ENCODE measurements around the gene NOXRED1.

The NOXRED1 gene

GRCh38 chr14:77409131-77409533 lies 14.2 kb downstream of the NOXRED1 start:
- DNase-seq (ENCODE audit: low read depth in 1 of 2, low spot score in 1 of 2): no peak

- no peak for DNase-seq (ENCODE audit: low read depth in 1 of 2, low spot score in 1 of 2)
Measured at GRCh38 chr14:77407158-77407557, 16.2 kb downstream of the NOXRED1 start.

GRCh38 chr14:77406718-77407117 lies 16.6 kb downstream of the NOXRED1 start:
- DNase-seq (ENCODE audit: low read depth in 1 of 2, low spot score in 1 of 2): no peak

- no peak for DNase-seq (ENCODE audit: low read depth in 1 of 2, low spot score in 1 of 2)
Measured at GRCh38 chr14:77406086-77406485, 17.2 kb downstream of the NOXRED1 start.

- no peak for DNase-seq (ENCODE audit: low read depth in 1 of 2, low spot score in 1 of 2)
Measured at GRCh38 chr14:77403768-77404167, 19.6 kb downstream of the NOXRED1 start.

- no peak for DNase-seq (ENCODE audit: low read depth in 1 of 2, low spot score in 1 of 2)
Measured at GRCh38 chr14:77400216-77400615, 23.1 kb downstream of the NOXRED1 start.

GRCh38 chr14:77390188-77390587 lies 33.1 kb downstream of the NOXRED1 start:
- no peak for DNase-seq (ENCODE audit: low read depth in 1 of 2, low spot score in 1 of 2)

GRCh38 chr14:77378701-77379100 lies 44.6 kb downstream of the NOXRED1 start:
- no peak for DNase-seq (ENCODE audit: low read depth in 1 of 2, low spot score in 1 of 2)

GRCh38 chr14:77377502-77377844 lies 45.9 kb downstream of the NOXRED1 start:
- no peak for DNase-seq (ENCODE audit: low read depth in 1 of 2, low spot score in 1 of 2)

- DNase-seq (ENCODE audit: low read depth in 1 of 2, low spot score in 1 of 2): peak; percentile 58 to 71
Measured at GRCh38 chr14:77376771-77377501, 46.4 kb downstream of the NOXRED1 start, which contains the start of the genes SAMD15 and TMED8. SAMD15 (plus strand) TSS chr14:77377379; CDS start chr14:77377419, 40 bp downstream. TMED8 (minus strand) TSS chr14:77377094; CDS start chr14:77377053, 41 bp downstream.

GRCh38 chr14:77375973-77376770 lies 47.2 kb downstream of the NOXRED1 start:
- no peak for DNase-seq (ENCODE audit: low read depth in 1 of 2, low spot score in 1 of 2)

- no peak for DNase-seq (ENCODE audit: low read depth in 1 of 2, low spot score in 1 of 2)
Measured at GRCh38 chr14:77375164-77375950, 48.0 kb downstream of the NOXRED1 start.

GRCh38 chr14:77372304-77372841 lies 51.0 kb downstream of the NOXRED1 start:
- DNase-seq (ENCODE audit: low read depth in 1 of 2, low spot score in 1 of 2): no peak

- no peak for DNase-seq (ENCODE audit: low read depth in 1 of 2, low spot score in 1 of 2)
Measured at GRCh38 chr14:77369285-77369684, 54.0 kb downstream of the NOXRED1 start.

GRCh38 chr14:77364146-77364545 lies 59.2 kb downstream of the NOXRED1 start:
- no peak for DNase-seq (ENCODE audit: low read depth in 1 of 2, low spot score in 1 of 2)

- DNase-seq (ENCODE audit: low read depth in 1 of 2, low spot score in 1 of 2): no peak
Measured at GRCh38 chr14:77359626-77360025, 63.7 kb downstream of the NOXRED1 start.

GRCh38 chr14:77356899-77357298 lies 66.4 kb downstream of the NOXRED1 start:
- DNase-seq (ENCODE audit: low read depth in 1 of 2, low spot score in 1 of 2): no peak

- no peak for DNase-seq (ENCODE audit: low read depth in 1 of 2, low spot score in 1 of 2)
Measured at GRCh38 chr14:77355811-77356210, 67.5 kb downstream of the NOXRED1 start.

- DNase-seq (ENCODE audit: low read depth in 1 of 2, low spot score in 1 of 2): no peak
Measured at GRCh38 chr14:77353469-77354141, 69.7 kb downstream of the NOXRED1 start.

GRCh38 chr14:77347751-77348150 lies 75.6 kb downstream of the NOXRED1 start:
- no peak for DNase-seq (ENCODE audit: low read depth in 1 of 2, low spot score in 1 of 2)

- no peak for DNase-seq (ENCODE audit: low read depth in 1 of 2, low spot score in 1 of 2)
Measured at GRCh38 chr14:77346495-77346894, 76.8 kb downstream of the NOXRED1 start.
